Measurements from ENCODE around the gene ZNF511. TPM values are rescaled to one million over a fixed set of nuclear protein-coding genes. Genes with fewer than 3 reads are reported as not detected.

ZNF511 gene
- total and polyA plus RNA-seq, 9 of the 15 experiments (the other 6 are each of a cell fraction or from before 2014, with no cell fraction given), result 0.61 to 69.3 (median 40.1) TPM

DNA sequence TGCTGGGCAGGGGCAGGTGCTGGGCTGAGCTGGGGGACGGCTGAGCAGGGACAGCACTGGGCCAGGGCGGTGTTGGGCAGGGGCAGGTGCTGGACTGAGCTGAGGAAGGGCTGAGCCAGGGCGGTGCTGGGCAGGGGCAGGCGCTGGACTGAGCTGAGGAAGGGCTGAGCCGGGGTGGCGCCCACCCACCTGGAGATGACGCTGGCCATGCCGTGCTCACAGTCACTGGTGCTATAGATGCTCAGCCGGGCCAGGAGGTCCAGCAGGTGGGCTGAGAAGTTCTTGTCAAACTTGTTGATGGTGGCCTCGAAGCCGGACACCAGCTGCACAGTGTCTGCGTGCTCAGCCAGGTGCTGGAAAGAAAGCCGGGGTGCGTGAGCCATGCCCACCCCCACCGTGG, 27.6 kb upstream of the ZNF511 start:
- ChIA-PET CTCF (ENCODE audit: low intra/inter-chr PET ratio) (no interaction called here), POLR2A (interaction anchor here (0.6 to 1.4 kb wide), 2 partner anchors 8 to 25 kb away, joined by 4 read pairs; no protein-coding TSS in a partner anchor)
- BruUV-seq (replicated peaks), result no TSS peak
- ATAC-seq, result no peak
- intact Hi-C loops (cut with micrococcal nuclease), result no loop called here
- Histone ChIP-seq H3K4me3 (no peak overlapping the region), H3K27ac (ENCODE audit: extremely low read depth, low read depth, low read length) (no peak overlapping the region), H3K4me1 (replicated peaks in 1 of 2; ENCODE audit: control insufficient read depth in 2 of 2, insufficient read depth in 2 of 2, low read length in 2 of 2) (peaks cover 30 to 49% of the 10 kb centered on the region in 2 experiments), H3K27me3 (ENCODE audit: control insufficient read depth in 2 of 2, insufficient read depth in 2 of 2, low read length in 2 of 2) (no peaks in the 10 kb centered on the region), H3K9me1 (ENCODE audit: control insufficient read depth, insufficient read depth, low read length) (peaks cover 3% of the 10 kb centered on the region), H3K79me2 (ENCODE audit: control insufficient read depth, insufficient read depth, low read length) (no peaks in the 10 kb centered on the region), H2AFZ (ENCODE audit: low read depth, low read length) (no peak overlapping the region), H3K9me3 (replicated peaks; ENCODE audit: control insufficient read depth, insufficient read depth, low read depth, low read length) (no peaks in the 10 kb centered on the region), H3K4me2 (ENCODE audit: insufficient read depth, low read length) (no peak overlapping the region), H3K9ac (ENCODE audit: insufficient read depth in 1 of 2, low read depth in 2 of 2, low read length in 2 of 2) (no peak overlapping the region), H3K36me3 (ENCODE audit: control insufficient read depth, insufficient read depth, low read length) (peaks cover 49% of the 10 kb centered on the region; the same call in 2 of the 3 replicates), H4K20me1 (replicated peaks; ENCODE audit: control insufficient read depth, insufficient read depth, low read length) (no peaks in the 10 kb centered on the region)
- FAIRE-seq, result no peak
- in situ Hi-C loops (cut with MboI), result no loop called here
- DNase-seq (ENCODE audit: extremely low read depth in 1 of 4, low spot score in 3 of 4), result no peak
- WGBS (ENCODE audit: insufficient coverage, low coverage, missing lambda C conversion rate), result 87% methylated on average over 4 of the region's 15 CpGs
- no peak for TF ChIP-seq BACH1 (tag; IDR thresholded peaks at IDR 0.05)
- TF ChIP-seq, protein P1, sequence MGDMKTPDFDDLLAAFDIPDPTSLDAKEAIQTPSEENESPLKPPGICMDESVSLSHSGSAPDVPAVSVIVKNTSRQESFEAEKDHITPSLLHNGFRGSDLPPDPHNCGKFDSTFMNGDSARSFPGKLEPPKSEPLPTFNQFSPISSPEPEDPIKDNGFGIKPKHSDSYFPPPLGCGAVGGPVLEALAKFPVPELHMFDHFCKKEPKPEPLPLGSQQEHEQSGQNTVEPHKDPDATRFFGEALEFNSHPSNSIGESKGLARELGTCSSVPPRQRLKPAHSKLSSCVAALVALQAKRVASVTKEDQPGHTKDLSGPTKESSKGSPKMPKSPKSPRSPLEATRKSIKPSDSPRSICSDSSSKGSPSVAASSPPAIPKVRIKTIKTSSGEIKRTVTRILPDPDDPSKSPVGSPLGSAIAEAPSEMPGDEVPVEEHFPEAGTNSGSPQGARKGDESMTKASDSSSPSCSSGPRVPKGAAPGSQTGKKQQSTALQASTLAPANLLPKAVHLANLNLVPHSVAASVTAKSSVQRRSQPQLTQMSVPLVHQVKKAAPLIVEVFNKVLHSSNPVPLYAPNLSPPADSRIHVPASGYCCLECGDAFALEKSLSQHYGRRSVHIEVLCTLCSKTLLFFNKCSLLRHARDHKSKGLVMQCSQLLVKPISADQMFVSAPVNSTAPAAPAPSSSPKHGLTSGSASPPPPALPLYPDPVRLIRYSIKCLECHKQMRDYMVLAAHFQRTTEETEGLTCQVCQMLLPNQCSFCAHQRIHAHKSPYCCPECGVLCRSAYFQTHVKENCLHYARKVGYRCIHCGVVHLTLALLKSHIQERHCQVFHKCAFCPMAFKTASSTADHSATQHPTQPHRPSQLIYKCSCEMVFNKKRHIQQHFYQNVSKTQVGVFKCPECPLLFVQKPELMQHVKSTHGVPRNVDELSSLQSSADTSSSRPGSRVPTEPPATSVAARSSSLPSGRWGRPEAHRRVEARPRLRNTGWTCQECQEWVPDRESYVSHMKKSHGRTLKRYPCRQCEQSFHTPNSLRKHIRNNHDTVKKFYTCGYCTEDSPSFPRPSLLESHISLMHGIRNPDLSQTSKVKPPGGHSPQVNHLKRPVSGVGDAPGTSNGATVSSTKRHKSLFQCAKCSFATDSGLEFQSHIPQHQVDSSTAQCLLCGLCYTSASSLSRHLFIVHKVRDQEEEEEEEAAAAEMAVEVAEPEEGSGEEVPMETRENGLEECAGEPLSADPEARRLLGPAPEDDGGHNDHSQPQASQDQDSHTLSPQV (IDR thresholded peaks at IDR 0.05), result no peak
- TF ChIP-seq ILK (tag; IDR thresholded peaks at IDR 0.05; ENCODE audit: borderline replicate concordance, low read depth), result no peak
- TF ChIP-seq WHSC1 (IDR thresholded peaks at IDR 0.05; ENCODE audit: low read length), result no peak
- TF ChIP-seq, protein P2, sequence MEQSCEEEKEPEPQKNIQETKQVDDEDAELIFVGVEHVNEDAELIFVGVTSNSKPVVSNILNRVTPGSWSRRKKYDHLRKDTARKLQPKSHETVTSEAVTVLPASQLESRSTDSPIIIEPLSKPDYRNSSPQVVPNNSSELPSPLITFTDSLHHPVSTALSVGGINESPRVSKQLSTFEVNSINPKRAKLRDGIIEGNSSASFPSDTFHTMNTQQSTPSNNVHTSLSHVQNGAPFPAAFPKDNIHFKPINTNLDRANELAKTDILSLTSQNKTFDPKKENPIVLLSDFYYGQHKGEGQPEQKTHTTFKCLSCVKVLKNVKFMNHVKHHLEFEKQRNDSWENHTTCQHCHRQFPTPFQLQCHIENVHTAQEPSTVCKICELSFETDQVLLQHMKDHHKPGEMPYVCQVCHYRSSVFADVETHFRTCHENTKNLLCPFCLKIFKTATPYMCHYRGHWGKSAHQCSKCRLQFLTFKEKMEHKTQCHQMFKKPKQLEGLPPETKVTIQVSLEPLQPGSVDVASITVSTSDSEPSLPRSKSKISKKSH (CRISPR knock-in tag; IDR thresholded peaks at IDR 0.05), result no peak
- TF ChIP-seq CEBPB (tag; IDR thresholded peaks at IDR 0.05), result no peak
- TF ChIP-seq CBX5 (IDR thresholded peaks at IDR 0.05; ENCODE audit: borderline replicate concordance, low read depth), result no peak
- no peak for TF ChIP-seq GABPB1 (CRISPR knock-in tag; IDR thresholded peaks at IDR 0.05)
- TF ChIP-seq ZNF766 (CRISPR knock-in tag; conservative IDR thresholded peaks at IDR 0.05), result no peak
- TF ChIP-seq XRCC5 (IDR thresholded peaks at IDR 0.05; ENCODE audit: low read depth, low read length), result no peak
- TF ChIP-seq ARID1B (IDR thresholded peaks at IDR 0.05), result no peak
- TF ChIP-seq SMARCE1 (IDR thresholded peaks at IDR 0.05), result no peak
- no peak for TF ChIP-seq PTTG1 (tag; IDR thresholded peaks at IDR 0.05; ENCODE audit: low read depth)
- no peak for TF ChIP-seq ZNF586 (CRISPR knock-in tag; conservative IDR thresholded peaks at IDR 0.05)
- TF ChIP-seq, protein P3, sequence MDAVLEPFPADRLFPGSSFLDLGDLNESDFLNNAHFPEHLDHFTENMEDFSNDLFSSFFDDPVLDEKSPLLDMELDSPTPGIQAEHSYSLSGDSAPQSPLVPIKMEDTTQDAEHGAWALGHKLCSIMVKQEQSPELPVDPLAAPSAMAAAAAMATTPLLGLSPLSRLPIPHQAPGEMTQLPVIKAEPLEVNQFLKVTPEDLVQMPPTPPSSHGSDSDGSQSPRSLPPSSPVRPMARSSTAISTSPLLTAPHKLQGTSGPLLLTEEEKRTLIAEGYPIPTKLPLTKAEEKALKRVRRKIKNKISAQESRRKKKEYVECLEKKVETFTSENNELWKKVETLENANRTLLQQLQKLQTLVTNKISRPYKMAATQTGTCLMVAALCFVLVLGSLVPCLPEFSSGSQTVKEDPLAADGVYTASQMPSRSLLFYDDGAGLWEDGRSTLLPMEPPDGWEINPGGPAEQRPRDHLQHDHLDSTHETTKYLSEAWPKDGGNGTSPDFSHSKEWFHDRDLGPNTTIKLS (IDR thresholded peaks at IDR 0.05; ENCODE audit: borderline replicate concordance, low read depth), result no peak
- TF ChIP-seq HDAC1 (IDR thresholded peaks at IDR 0.05), result no peak

All from K562 (cell line).